OCI-LY7 (cell line): ENCODE results near the gene PACS1. TPM values are rescaled to one million over a fixed set of nuclear protein-coding genes. Genes with fewer than 3 reads are reported as not detected.

Experiments
- BruUV-seq: library from RNA; stranded (reverse); fragments of 400-500 nt; replicated peaks from 2 replicates; lab custom pipeline; 2021; lab: Mats Ljungman, UMichigan
- CTCF ChIA-PET: fragments of 300-600 bp; sonication (Branson Sonifier 250); formaldehyde crosslinking; loops from one replicate; lab custom pipeline; 2022; ENCODE audit warnings: antibody characterized with exemption; ENCODE audit not compliant: unreplicated experiment; lab: Charles Lee
- POLR2A ChIA-PET: fragments of 300-600 bp; sonication (Branson Sonifier 250); formaldehyde crosslinking; loops from one replicate; lab custom pipeline; 2022; ENCODE audit warnings: antibody characterized with exemption; lab: Charles Lee
- DNase-seq: peaks from one replicate; pipeline ENCODE4 v3.0.0-alpha.2; 2015; ENCODE audit warnings: low spot score
- H2AFZ ChIP-seq: fragments of 200-600 bp; sonication (generic), shearing (Covaris generic); 2 replicates; pipeline ENCODE4 v1.6.1; 2014; ENCODE audit warnings: mild to moderate bottlenecking, antibody characterized with exemption, low read length, moderate library complexity
- H3K27ac ChIP-seq: fragments of 200-600 bp; sonication (generic); 2 replicates; pipeline ENCODE4 v1.5.1; 2014; ENCODE audit warnings: mixed run types, low read depth, mild to moderate bottlenecking, moderate library complexity, low read length, inconsistent platforms; ENCODE audit not compliant: poor library complexity, severe bottlenecking
- H3K36me3 ChIP-seq: fragments of 200-600 bp; sonication (generic); 2 replicates; pipeline ENCODE4 v1.6.1; 2014; ENCODE audit warnings: mild to moderate bottlenecking, antibody characterized with exemption, low read length, moderate library complexity, mixed read lengths; ENCODE audit not compliant: insufficient read depth
- H3K4me1 ChIP-seq: fragments of 200-600 bp; sonication (generic); 2 replicates; pipeline ENCODE4 v1.5.1; 2014; ENCODE audit warnings: mild to moderate bottlenecking, low read length; ENCODE audit not compliant: insufficient read depth, poor library complexity, severe bottlenecking
- H3K4me2 ChIP-seq: fragments of 200-600 bp; sonication (generic); 2 replicates; pipeline ENCODE4 v1.6.1; 2014; ENCODE audit warnings: mild to moderate bottlenecking, low read length
- H3K4me3 ChIP-seq: fragments of 200-600 bp; sonication (generic); 2 replicates; pipeline ENCODE4 v1.5.1; 2014; ENCODE audit warnings: mild to moderate bottlenecking, low read depth, low read length; ENCODE audit not compliant: poor library complexity, severe bottlenecking
- H3K79me2 ChIP-seq: fragments of 200-600 bp; sonication (generic); 2 replicates; pipeline ENCODE4 v1.6.1; 2016; ENCODE audit warnings: low read depth, mild to moderate bottlenecking, low read length, moderate library complexity, mixed read lengths; ENCODE audit not compliant: insufficient read depth
- H3K9me2 ChIP-seq: fragments of 200-600 bp; sonication (generic); 2 replicates; pipeline ENCODE4 v1.6.1; 2016; ENCODE audit warnings: mild to moderate bottlenecking, low read length, mixed read lengths; ENCODE audit not compliant: insufficient read depth
- H3K9me3 ChIP-seq: fragments of 200-600 bp; sonication (generic); 2 replicates; pipeline ENCODE4 v1.6.1; 2014; ENCODE audit warnings: mild to moderate bottlenecking, mixed run types, low read length, mixed read lengths
- H4K20me1 ChIP-seq: fragments of 200-600 bp; sonication (generic); 2 replicates; pipeline ENCODE4 v1.6.1; 2014; ENCODE audit warnings: mild to moderate bottlenecking, antibody characterized with exemption, low read length, moderate library complexity, mixed read lengths; ENCODE audit not compliant: insufficient read depth
- EZH2phosphoT487 ChIP-seq: fragments of 200-600 bp; sonication (generic); IDR thresholded peaks from 2 replicates; pipeline ENCODE4 v1.6.1; 2018; ENCODE audit warnings: low read depth, borderline replicate concordance, mild to moderate bottlenecking, mixed run types, antibody characterized with exemption, low read length, moderate library complexity, mixed read lengths
- intact Hi-C: fragments of 100-400 bp; cut with micrococcal nuclease; formaldehyde crosslinking; loops from one replicate; pipeline ENCODE4 v1.10.0; 2022; ENCODE audit not compliant: unreplicated experiment
- total RNA-seq, 2 experiments: library from RNA; depleted of rRNA in 1 of 2; stranded (reverse); fragments of >200 nt in 1 of 2; shearing (Covaris generic) in 1 of 2; gene quantifications; 2 replicates each; pipeline ENCODE4 v1.2.3, GENCODE V29; 2014 to 2022
- TF ChIP-seq, protein P1 (sequence below): fragments of 200-600 bp; sonication (generic); conservative IDR thresholded peaks from 2 replicates; pipeline ENCODE4 v1.5.1; 2014; ENCODE audit warnings: mild to moderate bottlenecking, antibody characterized with exemption, low read length, moderate library complexity, mixed read lengths

The PACS1 gene
- total RNA-seq, 2 experiments from 2014 or later, result 23.7 to 52.5 TPM

GRCh38 chr11:66081505-66081904 lies 11.4 kb downstream of the PACS1 start:
- ChIA-PET POLR2A (interaction anchor here (0.7 to 3.5 kb wide), 11 partner anchors 10 to 55 kb away, joined by 3 to 19 read pairs (median 5); partner anchors contain the start of gene SF3B2), CTCF (interaction anchor here (0.5 to 1.5 kb wide), 3 partner anchors 9 to 193 kb away, joined by 4 to 13 read pairs (median 4); partner anchors contain the start of gene FIBP)
- peak overlapping the region; percentile 83 for H3K4me2 ChIP-seq
- no peaks in the 10 kb centered on the region for H4K20me1 ChIP-seq
- H3K36me3 ChIP-seq, result peaks cover 4% of the 10 kb centered on the region; the same call in 1 of the 2 replicates
- DNase-seq, result peak; percentile 92
- no peak overlapping the region; the same call in 1 of the 2 replicates for H2AFZ ChIP-seq
- H3K9me2 ChIP-seq, result no peaks in the 10 kb centered on the region
- no TSS peak for BruUV-seq
- H3K9me3 ChIP-seq, result no peaks in the 10 kb centered on the region
- H3K4me1 ChIP-seq, result peaks cover 86% of the 10 kb centered on the region
- TF ChIP-seq, protein P1, sequence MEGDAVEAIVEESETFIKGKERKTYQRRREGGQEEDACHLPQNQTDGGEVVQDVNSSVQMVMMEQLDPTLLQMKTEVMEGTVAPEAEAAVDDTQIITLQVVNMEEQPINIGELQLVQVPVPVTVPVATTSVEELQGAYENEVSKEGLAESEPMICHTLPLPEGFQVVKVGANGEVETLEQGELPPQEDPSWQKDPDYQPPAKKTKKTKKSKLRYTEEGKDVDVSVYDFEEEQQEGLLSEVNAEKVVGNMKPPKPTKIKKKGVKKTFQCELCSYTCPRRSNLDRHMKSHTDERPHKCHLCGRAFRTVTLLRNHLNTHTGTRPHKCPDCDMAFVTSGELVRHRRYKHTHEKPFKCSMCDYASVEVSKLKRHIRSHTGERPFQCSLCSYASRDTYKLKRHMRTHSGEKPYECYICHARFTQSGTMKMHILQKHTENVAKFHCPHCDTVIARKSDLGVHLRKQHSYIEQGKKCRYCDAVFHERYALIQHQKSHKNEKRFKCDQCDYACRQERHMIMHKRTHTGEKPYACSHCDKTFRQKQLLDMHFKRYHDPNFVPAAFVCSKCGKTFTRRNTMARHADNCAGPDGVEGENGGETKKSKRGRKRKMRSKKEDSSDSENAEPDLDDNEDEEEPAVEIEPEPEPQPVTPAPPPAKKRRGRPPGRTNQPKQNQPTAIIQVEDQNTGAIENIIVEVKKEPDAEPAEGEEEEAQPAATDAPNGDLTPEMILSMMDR, result no peak
- no peak for TF ChIP-seq EZH2phosphoT487
- intact Hi-C loops, result no loop called here
- peak overlapping the region; percentile 52 for H3K4me3 ChIP-seq
- peaks cover 56% of the 10 kb centered on the region; the same call in 1 of the 2 replicates for H3K79me2 ChIP-seq
- H3K27ac ChIP-seq, result peak overlapping the region; percentile 82

GRCh38 chr11:66082946-66083698 lies 13.1 kb downstream of the PACS1 start:
- intact Hi-C loops, result no loop called here
- TF ChIP-seq, protein P1, result no peak
- TF ChIP-seq EZH2phosphoT487, result no peak
- peak overlapping the region; percentile 7; the same call in 1 of the 2 replicates for H2AFZ ChIP-seq
- ChIA-PET POLR2A (interaction anchor here (0.7 to 3.5 kb wide), 5 partner anchors 12 to 51 kb away, joined by 3 to 19 read pairs (median 3); no protein-coding TSS in a partner anchor), CTCF (no interaction called here)
- H3K4me3 ChIP-seq, result peak overlapping the region; percentile 4
- no peak for DNase-seq
- peaks cover 71% of the 10 kb centered on the region; the same call in 1 of the 2 replicates for H3K79me2 ChIP-seq
- no peaks in the 10 kb centered on the region for H4K20me1 ChIP-seq
- BruUV-seq, result no TSS peak
- H3K36me3 ChIP-seq, result no peaks in the 10 kb centered on the region
- H3K27ac ChIP-seq, result peak overlapping the region; percentile 74
- H3K4me2 ChIP-seq, result peak overlapping the region; percentile 83
- no peaks in the 10 kb centered on the region for H3K9me2 ChIP-seq
- no peaks in the 10 kb centered on the region for H3K9me3 ChIP-seq
- H3K4me1 ChIP-seq, result peaks cover 94% of the 10 kb centered on the region
